ENCODE data around the gene ZNF480. TPM values are rescaled to one million over a fixed set of nuclear protein-coding genes. Genes with fewer than 3 reads are reported as not detected.
"Not testable (repeated sequence)": the region's sequence is repeated elsewhere in the genome, so short reads cannot be mapped to it uniquely, and the experiment has no call there.

Gene ZNF480
- total RNA-seq = 23.8 TPM

DNA sequence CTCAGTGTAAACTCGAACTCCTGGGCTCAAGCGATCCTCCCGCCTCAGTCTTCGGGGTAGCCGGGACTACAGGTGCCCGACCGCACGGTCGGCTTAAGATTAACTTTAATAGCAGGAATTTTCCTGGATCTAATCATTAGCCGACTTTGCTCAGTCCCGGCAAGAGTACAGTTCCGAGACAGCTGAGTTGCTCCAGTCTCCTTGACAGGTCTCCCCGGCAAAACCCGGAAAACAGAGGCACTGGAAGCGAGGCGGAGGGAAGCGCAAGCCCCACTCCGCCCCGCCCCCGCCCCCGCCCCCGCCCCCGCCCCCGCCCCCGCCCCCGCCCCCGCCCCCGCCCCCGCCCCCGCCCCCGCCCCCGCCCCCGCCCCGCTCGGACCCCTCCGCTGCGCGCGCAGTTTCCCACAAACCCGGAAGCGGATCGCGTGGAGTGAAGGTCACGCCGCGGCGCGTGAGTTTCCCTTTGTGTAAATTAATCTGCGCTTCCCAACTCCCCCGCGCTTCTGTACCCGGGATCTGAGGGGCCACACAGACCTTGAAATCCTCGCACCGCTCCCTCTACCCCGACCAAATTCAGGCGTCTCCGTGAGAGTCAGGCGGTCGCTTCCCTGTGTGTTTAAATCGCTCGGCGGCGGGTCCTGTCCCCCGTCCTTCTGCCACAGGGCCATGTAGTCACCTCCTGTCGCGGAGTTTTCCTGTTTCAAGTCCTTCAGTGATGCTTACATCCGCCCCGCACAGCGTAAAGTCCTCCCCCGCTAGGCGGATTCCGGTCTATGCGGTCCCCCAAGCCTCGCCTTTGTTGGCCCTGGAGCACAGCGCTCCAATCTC lies at the start of gene ZNF480:
Gene ZNF480 (plus strand): TSS at position 397 of the 828 bp plus-strand sequence. CDS start 3,244 bp downstream, outside the sequence.
- peak; percentile 88 for DNase-seq (ENCODE audit: low spot score)

- DNase-seq (ENCODE audit: low spot score) = no peak
These were observed 48.7 kb upstream of the ZNF480 start for GRCh38 chr19:52248241-52248640.

DNA sequence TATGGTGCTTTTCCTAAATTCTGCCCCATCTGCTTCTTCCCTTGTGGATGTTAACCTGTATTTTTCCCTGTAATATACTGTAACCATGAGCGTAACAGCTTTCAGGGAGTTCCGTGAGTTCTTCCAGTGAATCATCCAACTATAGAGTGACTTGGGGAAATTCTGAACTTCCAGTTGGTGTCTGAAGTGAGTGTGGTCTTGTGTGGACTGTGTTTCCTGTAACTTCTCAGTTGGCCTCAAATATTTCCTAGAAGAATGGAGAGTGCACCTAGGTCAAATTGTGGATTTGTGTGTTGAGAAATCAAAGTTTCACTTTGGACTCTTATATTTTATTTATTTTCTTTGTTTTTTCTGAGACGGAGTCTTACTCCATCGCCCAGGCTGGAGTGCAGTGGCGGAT lies 38.5 kb upstream of the ZNF480 start:
- DNase-seq (ENCODE audit: low spot score) = no peak

DNA sequence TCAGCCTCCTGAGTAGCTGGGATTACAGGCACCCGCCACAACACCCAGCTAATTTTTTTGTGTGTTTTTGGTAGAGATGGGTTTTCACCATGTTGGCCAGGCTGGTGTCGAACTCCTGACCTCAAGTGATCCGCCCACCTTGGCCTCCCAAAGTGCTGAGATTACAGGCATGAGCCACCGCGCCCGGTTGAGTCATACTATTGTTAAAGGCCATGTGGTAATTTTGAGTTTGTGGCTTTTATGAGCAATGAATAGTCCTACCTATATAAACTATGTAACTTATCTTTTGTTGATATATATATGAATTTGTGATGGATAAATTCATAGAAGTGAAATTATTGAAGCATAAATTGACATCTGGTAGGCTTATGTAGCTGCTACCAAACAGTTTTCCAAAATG lies 31.4 kb upstream of the ZNF480 start:
- not testable (repeated sequence) for DNase-seq (ENCODE audit: low spot score)

GRCh38 chr19:52269338-52270261 lies 27.4 kb upstream of the ZNF480 start, which contains the start of gene ZNF766:
Gene ZNF766, plus strand, starts transcription at chr19:52269587. Its CDS starts 27 bp downstream, at chr19:52269614.
- peak; percentile 99 for DNase-seq (ENCODE audit: low spot score)

- DNase-seq (ENCODE audit: low spot score) = no peak
These were observed 26.6 kb upstream of the ZNF480 start for GRCh38 chr19:52270266-52270885.

- no peak for DNase-seq (ENCODE audit: low spot score)
These were observed 23.7 kb upstream of the ZNF480 start for GRCh38 chr19:52273301-52273700.

DNA sequence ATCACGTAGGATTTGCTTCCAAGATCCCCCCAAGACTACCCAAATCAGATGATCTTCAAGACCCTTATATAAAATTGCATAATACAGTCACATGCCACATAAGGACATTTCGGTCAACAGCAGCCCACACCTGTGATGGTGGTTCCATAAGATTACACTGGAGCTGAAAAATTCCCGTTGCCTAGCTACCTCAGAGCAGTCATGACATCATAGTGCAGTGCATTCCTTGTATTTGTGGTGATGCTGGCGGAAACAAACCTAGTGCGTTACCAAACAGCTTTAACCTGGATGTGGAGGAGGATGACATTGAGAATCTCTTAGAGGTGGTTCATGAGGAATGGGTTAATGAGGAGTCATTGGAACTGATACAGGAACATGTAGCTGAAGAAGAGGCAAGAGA lies 22.8 kb upstream of the ZNF480 start:
- DNase-seq (ENCODE audit: low spot score) = no peak

- DNase-seq (ENCODE audit: low spot score) = no peak
These were observed 21.0 kb upstream of the ZNF480 start for GRCh38 chr19:52275988-52276387.

DNA sequence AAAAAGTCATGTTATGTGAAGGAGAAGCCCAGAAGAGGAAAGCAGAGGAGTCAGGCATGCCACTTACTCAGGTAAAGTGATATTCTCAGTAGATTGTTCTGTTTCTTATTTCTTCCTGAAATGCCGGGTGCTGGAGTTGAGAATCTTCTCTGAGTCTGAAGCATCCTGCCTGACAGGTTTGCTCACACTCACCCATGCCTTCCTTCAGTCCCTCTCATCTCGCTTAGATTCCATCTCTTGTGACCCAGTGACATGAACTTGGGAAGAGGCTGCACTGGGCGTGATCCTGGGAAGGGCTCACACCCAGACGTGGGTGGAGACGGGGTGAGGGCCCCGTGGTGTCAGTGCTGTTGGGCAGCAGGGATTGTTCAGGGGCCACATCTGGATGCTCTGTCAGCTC lies 19.5 kb upstream of the ZNF480 start:
- DNase-seq (ENCODE audit: low spot score) = no peak

DNA sequence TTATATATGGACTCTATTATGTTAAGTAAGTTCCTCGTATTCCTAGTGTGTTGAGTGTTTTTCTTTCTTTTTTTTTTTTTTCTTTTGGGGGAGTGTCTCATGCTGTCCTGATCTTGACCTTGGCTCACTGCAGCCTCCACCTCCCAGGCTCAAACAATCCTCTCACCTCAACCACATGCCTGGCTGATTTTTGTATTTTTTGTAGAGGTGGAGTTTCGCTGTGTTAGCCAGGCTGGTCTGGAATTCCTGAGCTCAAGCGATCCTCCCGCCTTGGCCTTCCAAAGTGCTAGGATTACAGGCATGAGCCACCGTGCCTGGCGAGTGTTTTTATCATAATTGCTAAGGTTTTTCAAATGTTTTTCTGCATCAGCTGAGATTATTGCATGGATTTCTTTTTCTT lies 10.7 kb upstream of the ZNF480 start:
- DNase-seq (ENCODE audit: low spot score) = no peak

DNA sequence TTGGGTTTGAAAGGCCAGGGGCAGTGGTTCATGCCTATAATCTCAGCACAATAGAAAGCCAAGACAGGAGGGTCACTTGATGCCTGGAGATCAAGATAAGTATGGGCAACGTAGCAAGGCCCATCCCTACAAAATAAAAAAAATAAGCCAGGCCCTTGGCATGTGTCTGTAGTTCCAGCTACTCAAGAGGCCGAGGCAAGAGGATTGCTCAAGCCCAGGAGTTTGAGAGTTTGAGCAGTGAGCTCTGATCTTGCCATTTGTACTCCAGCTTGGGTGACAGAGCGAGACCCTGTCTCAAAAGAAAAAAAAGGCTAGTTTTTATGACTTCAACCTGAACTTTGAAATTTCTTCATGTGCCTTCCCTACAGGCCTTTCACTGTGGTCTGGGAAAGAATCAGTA lies 5.2 kb upstream of the ZNF480 start:
- DNase-seq (ENCODE audit: low spot score) = no peak

DNA sequence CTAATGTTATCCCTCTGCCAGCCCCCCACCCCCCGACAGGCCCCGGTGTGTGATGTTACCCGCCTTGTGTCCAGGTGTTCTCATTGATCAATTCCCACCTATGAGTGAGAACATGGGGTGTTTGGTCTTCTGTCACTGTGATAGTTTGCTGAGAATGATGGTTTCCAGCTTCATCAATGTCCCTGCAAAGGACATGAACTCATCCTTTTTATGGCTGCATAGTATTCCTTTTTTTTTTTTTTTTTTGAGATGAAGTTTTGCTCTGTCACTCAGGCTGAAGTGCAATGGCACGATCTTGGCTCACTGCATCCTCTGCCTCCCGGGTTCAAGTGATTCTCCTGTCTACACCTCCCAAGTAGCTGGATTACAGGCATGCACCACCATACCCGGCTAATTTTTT lies 4.0 kb upstream of the ZNF480 start:
- not testable (repeated sequence) for DNase-seq (ENCODE audit: low spot score)

- no peak for DNase-seq (ENCODE audit: low spot score)
These were observed 583 bp upstream of the ZNF480 start for GRCh38 chr19:52296400-52296772.

DNA sequence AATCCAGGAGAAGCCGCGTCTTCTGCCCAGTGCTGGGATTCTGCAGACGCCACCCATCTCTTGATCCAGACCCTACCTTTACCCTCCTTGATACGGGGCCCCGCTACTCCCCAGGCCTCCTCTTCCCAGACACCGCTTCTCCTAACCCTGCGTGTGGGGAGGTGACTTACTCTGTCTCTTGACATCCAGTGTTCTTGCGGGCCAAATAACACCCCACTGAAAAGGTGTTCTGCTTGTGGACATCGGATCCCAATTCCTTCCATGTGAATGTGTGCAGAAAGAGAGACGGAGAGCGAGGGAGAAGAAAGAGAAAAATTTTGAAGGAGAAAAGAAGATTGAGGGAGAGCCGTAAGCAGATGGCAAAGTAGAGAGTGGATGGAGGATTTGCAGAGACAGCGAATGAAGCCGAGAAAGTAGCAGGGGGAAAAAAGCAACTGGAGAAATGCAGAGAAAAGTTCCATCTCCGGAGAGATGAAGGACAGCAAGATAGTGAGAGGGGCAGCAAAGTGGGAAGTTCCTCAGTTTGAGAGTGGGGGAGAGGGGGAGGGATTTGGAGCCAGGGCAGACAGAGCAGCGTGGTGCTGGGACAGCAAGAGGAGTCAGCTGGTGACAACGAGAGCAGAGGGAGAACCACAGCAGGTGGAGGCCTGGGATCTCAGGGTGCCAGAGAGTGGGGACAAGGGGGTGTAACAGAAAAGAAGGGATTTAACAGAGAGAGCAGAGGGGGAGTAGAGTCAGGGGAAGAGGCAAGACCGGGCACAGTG lies 814 bp downstream of the ZNF480 start:
- DNase-seq (ENCODE audit: low spot score) = no peak

DNA sequence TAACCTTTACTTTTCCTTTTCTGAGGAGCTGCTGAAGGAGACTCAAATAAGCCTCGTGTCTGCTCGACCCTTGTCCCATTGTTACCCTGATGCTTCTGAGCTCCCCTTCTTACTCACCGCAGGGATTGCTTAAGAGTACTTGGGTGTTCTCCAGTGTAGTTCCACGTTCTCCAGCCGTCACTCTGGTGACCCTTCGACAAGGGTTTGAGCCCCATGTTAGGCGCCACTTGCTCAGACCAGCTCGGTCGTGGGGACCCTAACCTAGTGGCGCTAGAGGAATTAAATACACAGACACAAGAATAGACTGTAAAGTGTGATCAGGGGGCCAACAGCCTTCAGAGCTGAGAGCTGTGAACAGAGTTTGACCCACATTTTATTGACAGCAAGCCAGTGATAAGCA lies 10.3 kb downstream of the ZNF480 start:
- no peak for DNase-seq (ENCODE audit: low spot score)

DNA sequence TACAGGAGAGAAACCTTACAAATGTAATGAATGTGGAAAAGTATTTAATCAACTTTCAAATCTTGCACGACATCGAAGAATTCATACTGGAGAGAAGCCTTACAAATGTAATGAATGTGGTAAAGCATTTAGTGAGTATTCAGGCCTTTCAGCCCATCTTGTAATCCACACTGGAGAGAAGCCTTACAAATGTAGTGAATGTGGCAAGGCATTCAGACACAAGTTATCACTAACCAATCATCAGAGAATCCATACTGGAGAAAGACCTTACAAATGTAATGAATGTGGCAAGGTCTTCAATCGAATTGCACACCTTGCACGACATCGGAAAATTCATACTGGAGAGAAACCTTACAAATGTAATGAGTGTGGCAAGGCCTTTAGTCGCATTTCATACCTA lies 25.5 kb downstream of the ZNF480 start:
- no peak for DNase-seq (ENCODE audit: low spot score)

GRCh38 chr19:52331757-52332156 lies 34.8 kb downstream of the ZNF480 start:
- no peak for DNase-seq (ENCODE audit: low spot score)

GRCh38 chr19:52335768-52336116 lies 38.8 kb downstream of the ZNF480 start:
- no peak for DNase-seq (ENCODE audit: low spot score)

GRCh38 chr19:52336117-52336790 lies 39.3 kb downstream of the ZNF480 start, which contains the start of gene ZNF610:
Gene ZNF610, plus strand, starts transcription at chr19:52336243. Its CDS starts 12,930 bp downstream, at chr19:52349173.
- peak; percentile 93 for DNase-seq (ENCODE audit: low spot score)

Measured in ureter (tissue), 1 donor.